ENCODE measurements around the gene PTER. TPM values are rescaled to one million over a fixed set of nuclear protein-coding genes. Genes with fewer than 3 reads are reported as not detected.

The PTER gene
- total RNA-seq, 1 experiment from 2014 or later: 6.6 TPM

DNA sequence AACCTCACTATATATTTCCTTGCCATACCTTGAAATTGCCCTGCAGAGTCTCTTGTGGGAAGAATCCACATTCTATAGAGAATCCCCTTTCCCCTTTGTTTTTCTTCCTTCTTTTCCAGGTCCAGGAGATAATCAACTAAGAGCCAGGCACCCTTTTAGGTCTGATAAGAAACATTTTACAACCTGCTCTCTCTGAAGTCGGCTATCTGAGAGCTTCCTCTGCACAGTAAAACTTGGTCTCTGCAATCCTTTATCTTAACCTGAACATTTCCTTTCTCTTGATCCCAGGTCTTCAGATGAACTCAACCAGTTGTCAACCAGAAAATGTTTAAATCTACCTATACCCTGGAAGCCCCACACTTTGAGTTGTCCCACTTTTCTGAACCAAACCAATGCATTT is 19.5 kb upstream of the PTER start:
- H3K9me3 ChIP-seq (ENCODE audit: low read length): no peaks in the 10 kb centered on the region
- H3K27me3 ChIP-seq (ENCODE audit: low read length): no peaks in the 10 kb centered on the region; the same call in 1 of the 2 replicates
- H3K4me3 ChIP-seq (ENCODE audit: low read length): no peak overlapping the region
- no peaks in the 10 kb centered on the region for H3F3A ChIP-seq (ENCODE audit: low read length, unreplicated experiment)
- no peaks in the 10 kb centered on the region for H4K20me1 ChIP-seq (ENCODE audit: low read length)
- no peak overlapping the region for H2AFZ ChIP-seq (ENCODE audit: low read length)
- H3K9me2 ChIP-seq (replicated peaks; ENCODE audit: low read length): no peaks in the 10 kb centered on the region
- BruUV-seq (replicated peaks): no TSS peak
- H3K4me1 ChIP-seq (ENCODE audit: insufficient read depth, low read length): no peaks in the 10 kb centered on the region
- ATAC-seq: no peak
- no peaks in the 10 kb centered on the region for H3K36me3 ChIP-seq (ENCODE audit: low read depth, low read length)
- CTCF ChIA-PET: no interaction called here
- TF ChIP-seq EZH2 (IDR thresholded peaks at IDR 0.05; ENCODE audit: low read length, unreplicated experiment): no peak
- TF ChIP-seq, protein P1, sequence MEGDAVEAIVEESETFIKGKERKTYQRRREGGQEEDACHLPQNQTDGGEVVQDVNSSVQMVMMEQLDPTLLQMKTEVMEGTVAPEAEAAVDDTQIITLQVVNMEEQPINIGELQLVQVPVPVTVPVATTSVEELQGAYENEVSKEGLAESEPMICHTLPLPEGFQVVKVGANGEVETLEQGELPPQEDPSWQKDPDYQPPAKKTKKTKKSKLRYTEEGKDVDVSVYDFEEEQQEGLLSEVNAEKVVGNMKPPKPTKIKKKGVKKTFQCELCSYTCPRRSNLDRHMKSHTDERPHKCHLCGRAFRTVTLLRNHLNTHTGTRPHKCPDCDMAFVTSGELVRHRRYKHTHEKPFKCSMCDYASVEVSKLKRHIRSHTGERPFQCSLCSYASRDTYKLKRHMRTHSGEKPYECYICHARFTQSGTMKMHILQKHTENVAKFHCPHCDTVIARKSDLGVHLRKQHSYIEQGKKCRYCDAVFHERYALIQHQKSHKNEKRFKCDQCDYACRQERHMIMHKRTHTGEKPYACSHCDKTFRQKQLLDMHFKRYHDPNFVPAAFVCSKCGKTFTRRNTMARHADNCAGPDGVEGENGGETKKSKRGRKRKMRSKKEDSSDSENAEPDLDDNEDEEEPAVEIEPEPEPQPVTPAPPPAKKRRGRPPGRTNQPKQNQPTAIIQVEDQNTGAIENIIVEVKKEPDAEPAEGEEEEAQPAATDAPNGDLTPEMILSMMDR (conservative IDR thresholded peaks at IDR 0.05; ENCODE audit: low read depth, low read length): no peak
- no peak for TF ChIP-seq EZH2phosphoT487 (IDR thresholded peaks at IDR 0.05; ENCODE audit: borderline replicate concordance, low read length)
- H3K27ac ChIP-seq (ENCODE audit: low read length): no peak overlapping the region
- no peak overlapping the region for H3K9ac ChIP-seq (ENCODE audit: low read length)
- DNase-seq: no peak
- intact Hi-C loops (cut with micrococcal nuclease): no loop called here
- H3K4me2 ChIP-seq (ENCODE audit: low read length): no peak overlapping the region
- H3K79me2 ChIP-seq (ENCODE audit: low read length): no peaks in the 10 kb centered on the region
- POLR2A ChIA-PET (ENCODE audit: unreplicated experiment): no interaction called here

DNA sequence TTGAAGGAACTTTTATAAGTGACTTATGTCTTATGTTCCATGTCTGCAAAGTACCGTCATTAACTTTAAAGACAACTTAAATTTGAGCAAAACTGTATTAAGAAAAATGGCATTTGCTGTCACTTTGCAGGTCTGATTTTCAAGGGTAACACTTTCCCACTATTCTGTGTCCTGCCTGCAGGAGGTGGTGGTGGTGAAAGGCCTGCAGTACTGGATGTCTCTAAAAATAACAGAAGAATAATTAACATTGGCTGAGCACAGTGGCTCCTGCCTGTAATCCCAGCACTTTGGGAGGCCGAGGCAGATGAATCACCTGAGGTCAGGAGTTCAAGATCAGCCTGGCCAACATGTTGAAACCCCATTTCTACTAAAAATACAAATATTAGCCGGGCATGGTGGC is 13.2 kb upstream of the PTER start:
- Histone ChIP-seq H3K27ac (ENCODE audit: low read length) (no peak overlapping the region), H3K9me2 (replicated peaks; ENCODE audit: low read length) (no peaks in the 10 kb centered on the region), H3K36me3 (ENCODE audit: low read depth, low read length) (no peaks in the 10 kb centered on the region), H2AFZ (ENCODE audit: low read length) (no peak overlapping the region), H3K4me1 (ENCODE audit: insufficient read depth, low read length) (no peaks in the 10 kb centered on the region), H3K4me3 (ENCODE audit: low read length) (no peak overlapping the region), H3K9ac (ENCODE audit: low read length) (no peak overlapping the region), H3K79me2 (ENCODE audit: low read length) (no peaks in the 10 kb centered on the region), H3K9me3 (ENCODE audit: low read length) (no peaks in the 10 kb centered on the region), H3F3A (ENCODE audit: low read length, unreplicated experiment) (no peaks in the 10 kb centered on the region), H4K20me1 (ENCODE audit: low read length) (no peaks in the 10 kb centered on the region), H3K4me2 (ENCODE audit: low read length) (no peak overlapping the region), H3K27me3 (ENCODE audit: low read length) (no peaks in the 10 kb centered on the region; the same call in 1 of the 2 replicates)
- ATAC-seq (no peak), DNase-seq (no peak)
- BruUV-seq (replicated peaks): no TSS peak
- ChIA-PET POLR2A (ENCODE audit: unreplicated experiment) (no interaction called here), CTCF (no interaction called here)
- TF ChIP-seq EZH2 (IDR thresholded peaks at IDR 0.05; ENCODE audit: low read length, unreplicated experiment): no peak
- TF ChIP-seq EZH2phosphoT487 (IDR thresholded peaks at IDR 0.05; ENCODE audit: borderline replicate concordance, low read length): no peak
- TF ChIP-seq, protein P1 (conservative IDR thresholded peaks at IDR 0.05; ENCODE audit: low read depth, low read length): no peak
- intact Hi-C loops (cut with micrococcal nuclease): no loop called here

DNA sequence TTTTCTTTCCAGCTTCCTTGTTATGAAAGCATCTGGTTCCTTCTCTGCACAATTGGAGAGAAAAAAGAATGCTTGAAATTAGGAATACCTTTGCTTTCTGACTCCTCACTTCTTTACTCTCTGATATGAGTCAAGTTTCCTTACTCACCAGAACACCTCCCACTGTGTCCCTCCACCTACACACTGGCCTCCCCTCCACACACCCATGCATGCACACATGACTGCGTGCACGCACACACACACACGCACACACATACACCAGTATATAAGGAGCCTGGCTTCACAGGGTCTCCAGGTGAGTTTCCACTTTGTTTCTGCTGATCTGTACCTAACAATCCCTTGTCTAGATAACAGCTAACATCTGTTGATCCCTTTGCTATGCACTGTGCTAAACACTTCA is 11.4 kb upstream of the PTER start:
- Histone ChIP-seq H3K9me3 (ENCODE audit: low read length) (no peaks in the 10 kb centered on the region), H3K27me3 (ENCODE audit: low read length) (no peaks in the 10 kb centered on the region; the same call in 1 of the 2 replicates), H3K4me3 (ENCODE audit: low read length) (no peak overlapping the region), H3K9me2 (replicated peaks; ENCODE audit: low read length) (no peaks in the 10 kb centered on the region), H3K4me2 (ENCODE audit: low read length) (no peak overlapping the region), H2AFZ (ENCODE audit: low read length) (no peak overlapping the region), H3K36me3 (ENCODE audit: low read depth, low read length) (no peaks in the 10 kb centered on the region), H3F3A (ENCODE audit: low read length, unreplicated experiment) (no peaks in the 10 kb centered on the region), H3K79me2 (ENCODE audit: low read length) (no peaks in the 10 kb centered on the region), H3K27ac (ENCODE audit: low read length) (no peak overlapping the region), H3K4me1 (ENCODE audit: insufficient read depth, low read length) (no peaks in the 10 kb centered on the region), H3K9ac (ENCODE audit: low read length) (no peak overlapping the region), H4K20me1 (ENCODE audit: low read length) (no peaks in the 10 kb centered on the region)
- no peak for ATAC-seq
- no peak for TF ChIP-seq EZH2 (IDR thresholded peaks at IDR 0.05; ENCODE audit: low read length, unreplicated experiment)
- no TSS peak for BruUV-seq (replicated peaks)
- intact Hi-C loops (cut with micrococcal nuclease): no loop called here
- no peak for DNase-seq
- ChIA-PET CTCF (interaction anchor here (0.6 kb wide), 1 partner anchor 546 kb away, joined by 6 read pairs; no protein-coding TSS in a partner anchor), POLR2A (ENCODE audit: unreplicated experiment) (no interaction called here)
